ENCODE results near the gene KCNK7.

GRCh38 chr11:65547446-65548125 is 48.0 kb downstream of the KCNK7 start:
- TF ChIP-seq USF2 (IDR thresholded peaks at IDR 0.05; ENCODE audit: borderline replicate concordance, low read depth, low read length) (no peak), ZBTB33 (IDR thresholded peaks at IDR 0.05; ENCODE audit: borderline replicate concordance, low read depth) (no peak), POLR2AphosphoS5 (IDR thresholded peaks at IDR 0.05; ENCODE audit: low read depth, low read length) (no peak), TAF1 (IDR thresholded peaks at IDR 0.05; ENCODE audit: borderline replicate concordance, low read depth, low read length) (no peak), SMC3 (IDR thresholded peaks at IDR 0.05; ENCODE audit: low read depth, low read length) (no peak), NRF1 (IDR thresholded peaks at IDR 0.05; ENCODE audit: low read depth, low read length) (no peak), SIN3A (IDR thresholded peaks at IDR 0.05; ENCODE audit: borderline replicate concordance, low read depth, low read length) (no peak), CTCF (IDR thresholded peaks at IDR 0.05) (no peak), TEAD4 (IDR thresholded peaks at IDR 0.05; ENCODE audit: borderline replicate concordance, insufficient read depth) (no peak), RFX5 (IDR thresholded peaks at IDR 0.05; ENCODE audit: low read length) (no peak), FOXM1 (IDR thresholded peaks at IDR 0.05; ENCODE audit: low read depth) (no peak)

Data from SK-N-SH (cell line).